Measurements from ENCODE around the gene STAG2.

The STAG2 gene

GRCh38 chrX:123975180-123975579, 13.7 kb downstream of the STAG2 start:
- no peak for DNase-seq (ENCODE audit: low read depth in 2 of 2)

DNA sequence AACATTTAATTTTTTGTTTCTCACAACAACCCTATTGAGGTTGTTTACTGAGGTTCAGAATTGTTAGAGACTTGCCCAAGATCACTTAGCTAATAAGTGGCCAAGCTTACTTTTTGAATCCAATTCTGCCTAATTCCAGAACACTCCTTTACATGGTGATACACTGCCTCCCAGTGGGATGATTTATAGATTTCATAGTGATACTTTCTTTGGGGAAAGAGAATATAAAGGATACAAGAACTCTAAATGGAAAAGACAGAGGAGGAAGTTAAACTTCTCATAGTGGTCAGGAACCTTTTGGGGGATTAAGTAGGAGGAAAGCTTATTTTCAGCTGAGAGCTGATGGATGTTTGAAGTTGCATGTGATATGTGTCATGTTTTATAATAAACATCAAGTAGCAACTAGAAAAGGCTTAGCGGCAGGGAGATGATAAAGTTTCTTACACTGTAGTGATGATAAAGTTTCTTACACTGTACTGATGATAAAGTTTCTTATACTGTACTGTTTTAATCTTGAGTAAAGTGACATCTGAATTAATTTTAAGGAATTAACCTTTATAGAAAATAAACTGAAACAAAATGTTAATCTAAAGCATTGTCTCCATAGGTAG, 15.3 kb downstream of the STAG2 start:
- no peak for DNase-seq (ENCODE audit: low read depth in 2 of 2)

- no peak for DNase-seq (ENCODE audit: low read depth in 2 of 2)
Measured at GRCh38 chrX:123983240-123983639, 21.7 kb downstream of the STAG2 start.

- no peak for DNase-seq (ENCODE audit: low read depth in 2 of 2)
Measured at GRCh38 chrX:123986377-123986776, 24.9 kb downstream of the STAG2 start.

DNA sequence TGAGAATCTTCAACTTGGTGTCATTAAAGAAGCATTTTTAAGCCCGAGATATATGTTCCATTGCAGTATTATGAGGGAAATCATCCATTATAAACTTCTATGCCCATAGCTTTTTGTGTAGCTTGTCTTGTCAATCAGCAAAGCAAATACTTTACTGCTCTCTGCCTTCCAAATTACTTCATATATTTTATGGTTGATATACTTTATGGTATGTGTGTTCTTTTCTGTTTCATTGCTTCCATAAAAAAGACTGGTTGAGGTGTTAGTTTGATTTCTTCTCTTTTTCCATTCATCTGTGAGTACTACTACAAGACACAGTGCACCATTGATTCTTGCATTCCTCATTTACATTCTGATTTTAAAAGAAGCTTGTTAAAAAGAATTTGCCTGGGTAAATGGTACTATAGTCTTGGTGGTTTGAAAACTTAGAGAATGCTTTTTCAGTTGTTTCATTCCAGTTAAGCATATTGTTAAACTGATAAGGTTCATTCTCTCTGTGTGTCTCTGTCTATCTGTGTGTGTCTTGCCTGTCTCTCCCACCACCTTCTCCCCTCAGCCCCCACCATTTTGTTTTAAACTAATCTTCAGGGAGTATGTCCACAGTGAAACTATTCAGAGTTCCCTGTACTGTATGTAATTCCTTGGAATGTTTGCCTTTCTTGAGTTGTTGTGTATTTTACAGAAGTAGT, 27.1 kb downstream of the STAG2 start:
- DNase-seq (ENCODE audit: low read depth in 2 of 2) = no peak

GRCh38 chrX:123989235-123989634, 27.7 kb downstream of the STAG2 start:
- DNase-seq (ENCODE audit: low read depth in 2 of 2) = no peak

- DNase-seq (ENCODE audit: low read depth in 2 of 2) = no peak
Measured at GRCh38 chrX:123990169-123990568, 28.7 kb downstream of the STAG2 start.

DNA sequence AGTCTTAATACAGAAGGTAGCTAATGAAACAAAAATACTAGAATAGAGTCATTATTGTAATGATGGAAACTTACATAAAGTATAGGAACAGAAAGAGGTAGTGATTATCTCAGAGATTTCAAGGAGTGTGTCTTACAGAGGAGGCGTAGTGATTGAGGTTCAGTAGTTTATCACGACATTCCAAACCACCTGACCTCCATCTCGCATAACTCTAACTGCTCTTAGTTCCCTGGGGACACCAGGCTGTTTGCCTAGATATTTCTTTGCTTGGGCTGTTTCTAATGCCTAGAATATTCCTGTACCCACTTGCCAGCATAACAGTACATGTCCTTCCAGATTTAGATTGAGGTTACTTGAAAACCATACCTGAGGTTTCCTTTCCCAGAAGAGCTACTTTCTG, 29.1 kb downstream of the STAG2 start:
- DNase-seq (ENCODE audit: low read depth in 2 of 2) = no peak

DNA sequence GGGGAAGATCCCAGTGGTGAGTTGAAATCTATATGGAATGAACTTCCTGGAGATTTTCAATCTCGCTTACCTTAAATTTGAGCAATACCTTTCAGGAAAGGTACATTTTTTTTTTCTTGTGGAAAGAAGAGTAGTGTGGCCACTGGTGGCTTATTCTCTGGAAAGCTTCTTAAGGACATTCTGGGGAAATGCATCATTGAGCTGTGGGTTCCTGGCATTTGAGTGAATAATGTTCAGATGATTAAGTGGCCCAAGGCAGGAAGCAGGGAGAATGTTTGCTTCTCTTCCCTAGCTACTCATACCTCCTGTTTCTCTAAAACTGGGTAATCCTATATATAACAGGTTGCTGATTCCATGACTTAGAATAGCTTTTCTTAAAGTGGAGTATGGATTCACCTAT, 31.8 kb downstream of the STAG2 start:
- DNase-seq (ENCODE audit: low read depth in 2 of 2) = no peak

- no peak for DNase-seq (ENCODE audit: low read depth in 2 of 2)
Measured at GRCh38 chrX:123993904-123994635, 32.6 kb downstream of the STAG2 start.

DNA sequence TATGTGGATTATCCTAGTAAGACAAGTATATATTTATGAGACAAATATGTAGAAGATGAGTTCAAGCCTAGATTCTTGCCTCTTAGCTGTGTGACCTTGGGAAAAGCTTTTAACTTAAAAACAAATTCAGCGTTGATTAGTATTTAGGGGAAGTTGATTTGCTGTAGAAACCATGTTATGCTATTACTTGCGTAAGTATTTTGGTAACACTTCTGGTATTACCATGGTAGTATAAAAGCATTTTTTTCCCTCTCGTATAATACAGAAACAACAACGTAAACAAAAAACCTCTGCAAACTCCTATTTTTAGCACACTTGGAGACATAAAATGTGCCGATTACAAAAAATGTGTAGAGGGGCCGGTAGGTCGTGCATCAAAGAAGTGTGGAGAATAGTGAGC, 33.2 kb downstream of the STAG2 start:
- DNase-seq (ENCODE audit: low read depth in 2 of 2) = no peak

DNA sequence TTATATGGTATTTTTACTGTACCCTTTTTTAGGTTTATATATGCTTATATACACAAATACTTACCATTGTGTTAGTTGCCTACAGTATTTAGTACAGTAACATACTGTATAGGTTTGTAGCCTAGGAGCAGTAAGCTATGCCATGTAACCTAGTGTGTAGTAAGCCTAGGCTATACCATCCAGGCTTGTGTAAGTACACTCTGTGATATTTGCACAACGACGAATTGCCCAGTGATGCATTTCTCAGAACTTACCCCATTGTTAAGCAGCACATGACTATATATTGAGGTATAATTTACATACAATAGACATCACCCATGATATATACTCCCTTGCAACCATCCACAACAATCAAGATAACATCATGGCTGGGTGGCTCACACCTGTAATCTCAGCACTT, 40.1 kb downstream of the STAG2 start:
- DNase-seq (ENCODE audit: low read depth in 2 of 2) = no peak

DNA sequence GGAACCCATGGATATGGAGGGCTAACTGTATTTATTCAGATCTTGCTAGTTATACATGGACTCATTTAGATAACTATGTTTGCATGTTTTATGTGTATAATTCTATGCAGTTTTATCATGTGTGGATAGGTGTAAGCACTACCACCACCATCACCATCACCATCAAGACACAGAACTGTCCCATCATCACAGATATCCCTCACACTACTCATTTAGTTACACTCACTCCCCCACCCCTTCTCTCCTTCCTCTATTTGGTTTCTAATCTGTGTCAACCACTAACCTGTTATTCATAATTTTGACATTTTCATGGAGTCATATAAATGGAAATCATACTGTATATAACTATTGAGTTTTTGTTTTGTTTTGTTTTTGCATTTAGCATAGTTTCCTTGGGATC, 43.7 kb downstream of the STAG2 start:
- no peak for DNase-seq (ENCODE audit: low read depth in 2 of 2)

DNA sequence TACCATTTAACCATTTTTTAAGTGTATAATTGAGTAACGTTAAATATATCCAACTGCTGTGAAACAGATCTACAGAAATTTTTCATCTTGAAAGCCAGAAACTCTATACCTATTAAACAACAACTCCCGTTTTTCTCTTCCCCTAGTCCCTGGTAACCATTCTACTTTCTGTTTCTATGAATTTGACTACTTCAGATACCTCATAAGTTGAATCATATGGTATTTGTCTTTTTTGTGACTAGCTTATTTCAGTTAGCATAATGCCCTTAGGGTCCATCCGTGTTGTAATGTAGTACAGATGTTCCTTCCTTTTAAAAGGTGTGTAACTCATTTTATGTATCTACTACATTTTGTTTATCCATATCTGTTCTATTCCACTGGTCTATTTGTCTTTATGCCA, 48.7 kb downstream of the STAG2 start:
- no peak for DNase-seq (ENCODE audit: low read depth in 2 of 2)

GRCh38 chrX:124010566-124010965, 49.1 kb downstream of the STAG2 start:
- DNase-seq (ENCODE audit: low read depth in 2 of 2) = no peak

- no peak for DNase-seq (ENCODE audit: low read depth in 2 of 2)
Measured at GRCh38 chrX:124015721-124016120, 54.2 kb downstream of the STAG2 start.

DNA sequence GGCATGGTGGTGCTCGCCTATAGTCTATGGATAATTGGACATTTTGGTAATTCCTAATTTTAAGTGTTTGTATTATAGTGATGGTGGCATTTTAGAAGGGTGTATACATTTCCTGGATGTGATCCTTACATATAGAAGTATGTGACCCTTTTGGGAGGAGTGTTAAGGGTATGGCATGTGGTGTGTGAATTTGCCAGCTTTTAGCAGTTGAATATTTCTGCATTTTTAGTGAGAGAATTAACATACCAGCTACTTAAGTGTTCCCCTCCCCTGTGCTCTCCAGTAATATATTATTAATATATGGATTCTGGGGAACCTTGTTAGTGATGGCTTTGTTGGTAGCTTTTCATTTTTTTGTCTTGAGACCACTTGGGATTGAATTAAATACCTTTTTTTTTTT, 55.3 kb downstream of the STAG2 start:
- no peak for DNase-seq (ENCODE audit: low read depth in 2 of 2)

- no peak for DNase-seq (ENCODE audit: low read depth in 2 of 2)
Measured at GRCh38 chrX:124018023-124018422, 56.5 kb downstream of the STAG2 start.

DNA sequence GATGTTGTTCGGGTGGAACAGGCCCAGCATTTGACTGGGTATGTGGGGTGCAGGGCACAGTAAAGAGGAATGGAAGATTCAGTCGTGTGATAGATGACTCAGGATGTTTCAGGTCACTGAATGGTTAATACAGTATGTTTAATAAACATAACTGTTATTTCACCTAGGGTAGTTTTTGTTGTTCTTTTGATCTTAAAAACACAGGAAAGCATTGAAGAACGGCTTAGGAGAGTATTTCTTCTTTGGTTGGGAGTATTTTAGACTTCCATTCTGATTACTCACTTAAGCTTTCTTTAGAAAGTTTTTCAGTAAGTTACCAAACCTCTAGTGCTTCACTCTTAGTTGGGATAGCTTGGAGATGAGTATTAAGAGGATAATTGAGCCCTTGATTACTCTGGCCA, 62.3 kb downstream of the STAG2 start:
- no peak for DNase-seq (ENCODE audit: low read depth in 2 of 2)

DNA sequence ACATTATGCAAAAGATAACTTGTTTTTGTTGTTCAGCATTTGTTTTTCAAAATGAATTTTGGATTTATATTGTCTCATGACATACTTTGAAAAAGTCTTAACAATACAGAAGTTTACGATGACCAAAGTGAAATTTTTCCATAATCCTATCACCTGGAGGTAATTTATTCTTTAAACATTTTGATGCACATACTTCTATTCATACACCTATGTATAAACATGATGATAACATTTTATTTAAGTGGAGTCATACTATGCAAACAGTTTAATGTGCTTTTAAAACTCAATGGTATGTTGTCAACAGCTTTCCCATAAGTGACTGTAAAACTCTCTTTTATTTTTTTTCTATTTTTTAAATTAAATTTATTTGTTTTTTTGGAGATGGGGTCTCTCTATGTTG, 65.0 kb downstream of the STAG2 start:
- DNase-seq (ENCODE audit: low read depth in 2 of 2) = no peak

DNA sequence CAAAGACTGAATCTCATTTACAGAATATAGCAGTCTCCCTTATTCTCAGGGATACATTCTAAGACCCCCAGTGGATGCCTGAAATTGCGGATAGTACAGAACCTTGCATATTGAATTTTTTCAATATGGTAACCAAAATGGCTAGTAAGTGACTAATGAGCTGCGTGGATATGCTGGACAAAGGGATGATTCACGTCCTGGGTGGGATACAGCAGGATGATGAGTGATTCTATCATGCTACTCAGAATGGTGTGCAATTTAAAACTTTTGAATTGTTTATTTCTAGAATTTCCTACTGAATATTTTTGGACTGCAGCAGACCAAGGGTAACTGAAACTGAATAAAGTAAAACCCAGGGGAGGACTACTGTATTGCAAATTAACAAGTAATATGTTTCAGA, 66.7 kb downstream of the STAG2 start:
- DNase-seq (ENCODE audit: low read depth in 2 of 2) = no peak

GRCh38 chrX:124030520-124030919, 69.0 kb downstream of the STAG2 start:
- no peak for DNase-seq (ENCODE audit: low read depth in 2 of 2)

DNA sequence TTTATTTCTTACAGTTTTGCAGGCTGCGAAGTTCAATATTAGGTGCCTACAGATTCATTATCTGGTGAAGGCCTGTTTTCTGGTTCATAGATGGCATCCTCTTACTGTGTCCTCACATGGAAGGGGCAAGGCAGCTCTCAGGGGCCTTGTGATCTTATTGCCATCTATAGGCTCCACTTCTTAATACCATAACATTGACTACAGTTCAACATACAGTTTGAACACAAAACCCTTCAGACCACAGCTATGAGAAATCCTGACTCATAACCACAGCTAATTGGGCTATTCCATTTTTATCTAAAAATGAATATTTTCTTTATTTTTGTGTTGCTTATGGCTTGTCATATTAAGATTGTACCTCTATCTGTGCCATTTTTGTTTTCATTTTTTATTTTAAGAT, 72.3 kb downstream of the STAG2 start:
- no peak for DNase-seq (ENCODE audit: low read depth in 2 of 2)
